IMR-90 (cell line): Measurements from ENCODE around the gene PPP1R12B. TPM values are rescaled to one million over a fixed set of nuclear protein-coding genes. Genes with fewer than 3 reads are reported as not detected.

Experiments used
- ATAC-seq: fragments of 200-7000 bp; cut with Tn5 transposase; 2 replicates; pipeline ENCODE4 v1.9.1; 2020; ENCODE audit warnings: low read depth, mild to moderate bottlenecking, moderate library complexity
- BruUV-seq: library from RNA; stranded (reverse); fragments of 400-500 nt; replicated peaks from 2 replicates; lab custom pipeline; 2021; lab: Mats Ljungman, UMichigan
- CTCF ChIA-PET: fragments of 300-600 bp; formaldehyde crosslinking; extraction: SDS; loops from one replicate; lab custom pipeline; 2021; ENCODE audit warnings: antibody characterized with exemption; lab: Yijun Ruan, JAX
- POLR2A ChIA-PET: fragments of 300-600 bp; sonication (Branson Sonifier 250); formaldehyde crosslinking; loops from one replicate; lab custom pipeline; 2022; ENCODE audit warnings: antibody characterized with exemption; ENCODE audit not compliant: unreplicated experiment; lab: Charles Lee
- DNase-seq: peaks from one replicate; pipeline ENCODE4 v3.0.0; 2013
- H2AFZ ChIP-seq: replicated peaks from 2 replicates; pipeline ENCODE3; 2013; ENCODE audit warnings: low read length, mild to moderate bottlenecking; ENCODE audit not compliant: poor library complexity
- H2AK5ac ChIP-seq: 2 replicates; pipeline ENCODE4 v1.6.1; 2013; ENCODE audit warnings: low read depth, low read length, inconsistent platforms
- H2AK9ac ChIP-seq: replicated peaks from 2 replicates; pipeline ENCODE3; 2013; ENCODE audit warnings: mild to moderate bottlenecking, low read depth, low read length, moderate library complexity; ENCODE audit not compliant: poor library complexity
- H2BK120ac ChIP-seq: 2 replicates; pipeline ENCODE4 v1.6.1; 2013; ENCODE audit warnings: low read depth, low read length, inconsistent platforms
- H2BK15ac ChIP-seq: 3 replicates; pipeline ENCODE4 v1.6.1; 2013; ENCODE audit warnings: low read depth, low read length, inconsistent platforms
- H2BK20ac ChIP-seq: 2 replicates; pipeline ENCODE4 v1.6.1; 2013; ENCODE audit warnings: low read depth, mild to moderate bottlenecking, inconsistent platforms, low read length, moderate library complexity
- H2BK5ac ChIP-seq: 2 replicates; pipeline ENCODE4 v1.6.1; 2013; ENCODE audit warnings: mild to moderate bottlenecking, low read depth, low read length, inconsistent platforms; ENCODE audit not compliant: poor library complexity, severe bottlenecking
- H3K14ac ChIP-seq: replicated peaks from 2 replicates; pipeline ENCODE4 v1.6.1; 2013; ENCODE audit warnings: low read depth, low read length, inconsistent platforms
- H3K18ac ChIP-seq: 2 replicates; pipeline ENCODE4 v1.6.1; 2013; ENCODE audit warnings: low read depth, low read length, control low read depth
- H3K23ac ChIP-seq: 2 replicates; pipeline ENCODE4 v1.6.1; 2013; ENCODE audit warnings: low read depth, low read length, inconsistent platforms
- H3K27ac ChIP-seq: 2 replicates; pipeline ENCODE4 v1.5.1; 2013; ENCODE audit warnings: mild to moderate bottlenecking, control low read depth, low read length; ENCODE audit not compliant: insufficient read depth
- H3K27me3 ChIP-seq: 2 replicates; pipeline ENCODE4 v1.6.1; 2013; ENCODE audit warnings: low read length; ENCODE audit not compliant: control insufficient read depth, insufficient read depth
- H3K36me3 ChIP-seq: 2 replicates; pipeline ENCODE4 v1.6.1; 2013; ENCODE audit warnings: low read length, mixed read lengths; ENCODE audit not compliant: control insufficient read depth, insufficient read depth
- H3K4ac ChIP-seq: 2 replicates; pipeline ENCODE4 v1.6.1; 2013; ENCODE audit warnings: low read depth, low read length, inconsistent platforms
- H3K4me1 ChIP-seq: 2 replicates; pipeline ENCODE4 v1.6.1; 2013; ENCODE audit warnings: low read length, mixed read lengths; ENCODE audit not compliant: control insufficient read depth, insufficient read depth
- H3K4me2 ChIP-seq: 2 replicates; pipeline ENCODE4 v1.6.1; 2013; ENCODE audit warnings: low read depth, mild to moderate bottlenecking, control low read depth, low read length, moderate library complexity
- H3K4me3 ChIP-seq: 2 replicates; pipeline ENCODE4 v1.5.1; 2013; ENCODE audit warnings: low read depth, mild to moderate bottlenecking, control low read depth, low read length, moderate library complexity; ENCODE audit not compliant: insufficient read depth
- H3K56ac ChIP-seq: 2 replicates; pipeline ENCODE4 v1.6.1; 2013; ENCODE audit warnings: low read length, inconsistent platforms; ENCODE audit not compliant: insufficient read depth; ENCODE audit errors: extremely low read depth
- H3K79me1 ChIP-seq, 2 experiments: 2 replicates each; pipeline ENCODE4 v1.6.1; 2013; ENCODE audit warnings: low read length in 2 of 2, inconsistent platforms in 1 of 2, low read depth in 1 of 2
- H3K9ac ChIP-seq: 2 replicates; pipeline ENCODE4 v1.6.1; 2013; ENCODE audit warnings: low read depth, low read length, control low read depth
- H3K9me1 ChIP-seq: 2 replicates; pipeline ENCODE4 v1.6.1; 2013; ENCODE audit warnings: low read length, inconsistent platforms; ENCODE audit not compliant: insufficient read depth
- H3K9me3 ChIP-seq: 2 replicates; pipeline ENCODE4 v1.6.1; 2013; ENCODE audit warnings: low read length; ENCODE audit not compliant: control insufficient read depth, insufficient read depth
- H4K20me1 ChIP-seq: 2 replicates; pipeline ENCODE4 v1.6.1; 2013; ENCODE audit warnings: low read length, inconsistent platforms; ENCODE audit not compliant: insufficient read depth
- H4K5ac ChIP-seq: 2 replicates; pipeline ENCODE4 v1.6.1; 2013; ENCODE audit warnings: mild to moderate bottlenecking, low read depth, low read length, control low read depth
- H4K8ac ChIP-seq, 2 experiments: 2 replicates each; pipeline ENCODE4 v1.6.1; 2013; ENCODE audit warnings: low read depth in 2 of 2, low read length in 2 of 2, control low read depth in 1 of 2, inconsistent platforms in 1 of 2
- H4K91ac ChIP-seq: 2 replicates; pipeline ENCODE4 v1.6.1; 2013; ENCODE audit warnings: low read depth, low read length, inconsistent platforms; ENCODE audit not compliant: insufficient read depth
- BHLHE40 ChIP-seq: fragments of 150-350 bp; IDR thresholded peaks from 2 replicates; pipeline ENCODE4 v1.6.1; 2016; ENCODE audit warnings: mild to moderate bottlenecking, low read depth, low read length
- CEBPB ChIP-seq: IDR thresholded peaks from 2 replicates; pipeline ENCODE4 v1.6.1; 2012; ENCODE audit warnings: low read depth, low read length, improper control_type of control experiment
- CHD1 ChIP-seq: IDR thresholded peaks from 2 replicates; pipeline ENCODE4 v1.6.1; 2012; ENCODE audit warnings: low read depth, low read length, improper control_type of control experiment
- CTCF ChIP-seq: conservative IDR thresholded peaks from 2 replicates; pipeline ENCODE4 v1.5.1; 2012; ENCODE audit warnings: mild to moderate bottlenecking, low read depth, low read length, improper control_type of control experiment
- ELK1 ChIP-seq: fragments of 150-350 bp; IDR thresholded peaks from 2 replicates; pipeline ENCODE4 v1.6.1; 2016; ENCODE audit warnings: low read depth, mild to moderate bottlenecking, low read length, moderate library complexity, borderline replicate concordance
- FOS ChIP-seq: fragments of 150-350 bp; IDR thresholded peaks from 2 replicates; pipeline ENCODE4 v1.6.1; 2016; ENCODE audit warnings: low read depth, low read length
- MAFK ChIP-seq: IDR thresholded peaks from 2 replicates; pipeline ENCODE4 v1.6.1; 2012; ENCODE audit warnings: low read depth, low read length, improper control_type of control experiment
- MAZ ChIP-seq: IDR thresholded peaks from 2 replicates; pipeline ENCODE4 v1.6.1; 2012; ENCODE audit warnings: low read depth, mild to moderate bottlenecking, low read length, improper control_type of control experiment, moderate library complexity, borderline replicate concordance
- MXI1 ChIP-seq: IDR thresholded peaks from 2 replicates; pipeline ENCODE4 v1.6.1; 2012; ENCODE audit warnings: low read depth, mild to moderate bottlenecking, low read length, moderate library complexity, borderline replicate concordance
- NFE2L2 ChIP-seq: fragments of 150-350 bp; IDR thresholded peaks from 2 replicates; pipeline ENCODE4 v1.6.1; 2016; ENCODE audit warnings: low read depth, mild to moderate bottlenecking, low read length
- POLR2A ChIP-seq: IDR thresholded peaks from 2 replicates; pipeline ENCODE4 v1.6.1; 2012; ENCODE audit warnings: mild to moderate bottlenecking, low read depth, low read length
- RAD21 ChIP-seq: IDR thresholded peaks from 2 replicates; pipeline ENCODE4 v1.6.1; 2012; ENCODE audit warnings: low read length, improper control_type of control experiment
- RFX5 ChIP-seq: IDR thresholded peaks from 2 replicates; pipeline ENCODE4 v1.8.0; 2012; ENCODE audit warnings: low read depth, mild to moderate bottlenecking, low read length, moderate library complexity
- SMC3 ChIP-seq: fragments of 150-350 bp; IDR thresholded peaks from 2 replicates; pipeline ENCODE4 v1.6.1; 2016; ENCODE audit warnings: low read depth, mild to moderate bottlenecking, antibody characterized with exemption, low read length, moderate library complexity
- USF2 ChIP-seq: fragments of 150-350 bp; IDR thresholded peaks from 2 replicates; pipeline ENCODE4 v1.6.1; 2017; ENCODE audit warnings: mild to moderate bottlenecking, antibody characterized with exemption, low read length, low read depth
- WGBS, 2 experiments: methylation state at CpG; one replicate each; pipeline versions ENCODE4 v1.1.5 to v1.1.7; 2013; ENCODE audit warnings: missing lambda C conversion rate in 2 of 2; ENCODE audit not compliant: insufficient read length in 1 of 2; ENCODE audit errors: extremely low coverage in 2 of 2; 5-methylcytosine and 5-hydroxymethylcytosine counted together
- dilution Hi-C: fragments of 300-500 bp; cut with HindIII; formaldehyde crosslinking; loops from one replicate; pipeline ENCODE4 v1.14.3; 2018; ENCODE audit warnings: low sequenced_read_pairs; ENCODE audit not compliant: unreplicated experiment
- in situ Hi-C: fragments of 300-500 bp; cut with MboI; formaldehyde crosslinking; loops from 3 replicates; pipeline ENCODE4 v1.14.3; 2019; ENCODE audit warnings: low sequenced_read_pairs, inconsistent platforms, mixed read lengths
- intact Hi-C: fragments of 100-400 bp; cut with micrococcal nuclease; formaldehyde crosslinking; loops from 2 replicates; pipeline ENCODE4 v1.10.0; 2022
- polyA plus RNA-seq, 3 experiments: library from polyadenylated mRNA; depleted of rRNA; stranded (reverse); fragments of >200 nt; gene quantifications; 2 replicates each; pipeline ENCODE4 v1.2.3, GENCODE V29; 2012; ENCODE audit warnings: low replicate concordance in 1 of 3
- total RNA-seq: library from RNA; depleted of rRNA; stranded (reverse); fragments of >200 nt; gene quantifications from 2 replicates; pipeline ENCODE4 v1.2.3, GENCODE V29; 2012

PPP1R12B gene
- total and polyA plus RNA-seq, 2 of the 4 experiments (the other 2 are of a cell fraction): 8.5 to 12.0 TPM

- DNase-seq: no peak
- no TSS peak for BruUV-seq
- no peak for TF ChIP-seq CEBPB
- no peak for TF ChIP-seq MAFK
- TF ChIP-seq MXI1: no peak
- TF ChIP-seq MAZ: no peak
- no peak for TF ChIP-seq BHLHE40
- no peak for TF ChIP-seq USF2
- TF ChIP-seq RFX5: no peak
- TF ChIP-seq NFE2L2: no peak
- TF ChIP-seq ELK1: no peak
- TF ChIP-seq RAD21: no peak
- TF ChIP-seq CTCF: no peak
- TF ChIP-seq POLR2A: no peak
- no peak for TF ChIP-seq SMC3
- TF ChIP-seq FOS: no peak
- no peak for TF ChIP-seq CHD1
Measured at GRCh38 chr1:202317941-202318925, 30.3 kb upstream of the PPP1R12B start.

More at GRCh38 chr1:202317941-202318925, 30.3 kb upstream of the PPP1R12B start:
- 85% methylated on average over 39 of the region's 52 CpGs; no CpG with 5 or more reads in 1 of the 2 experiments for WGBS, 2 experiments
- Histone ChIP-seq H3K36me3 (no peaks in the 10 kb centered on the region), H3K4me1 (no peaks in the 10 kb centered on the region), H3K56ac (no peak overlapping the region), H3K27ac (no peak overlapping the region), H2AK9ac (no peak overlapping the region), H3K23ac (no peak overlapping the region), H2BK120ac (no peak overlapping the region), H2BK5ac (no peak overlapping the region), H3K14ac (no peak overlapping the region), H3K79me1 (no peaks in the 10 kb centered on the region), H2AFZ (no peak overlapping the region), H4K5ac (no peak overlapping the region), H3K4ac (no peak overlapping the region), H2BK20ac (no peak overlapping the region), H3K18ac (no peak overlapping the region), H3K9me3 (no peaks in the 10 kb centered on the region), H2BK15ac (no peak overlapping the region), H4K8ac (no peak overlapping the region), H2AK5ac (no peak overlapping the region), H4K20me1 (peaks cover 4% of the 10 kb centered on the region; the same call in 1 of the 2 replicates), H3K27me3 (peaks cover 54% of the 10 kb centered on the region), H3K4me2 (no peak overlapping the region), H4K91ac (no peak overlapping the region), H3K9me1 (no peaks in the 10 kb centered on the region), H3K4me3 (no peak overlapping the region), H3K9ac (no peak overlapping the region)
- CTCF ChIA-PET: no interaction called here
- ATAC-seq: no peak
- in situ Hi-C loops: no loop called here
- POLR2A ChIA-PET: no interaction called here
- dilution Hi-C loops: no loop called here
- intact Hi-C loops: no loop called here
